ENCODE data around the gene SMARCAD1.
"Not testable (repeated sequence)": the region's sequence is repeated elsewhere in the genome, so short reads cannot be mapped to it uniquely, and the experiment has no call there.

SMARCAD1 gene

GRCh38 chr4:94334476-94334875, 126.8 kb downstream of the SMARCAD1 start:
- Histone ChIP-seq H2BK5ac (ENCODE audit: low read depth, low read length, poor library complexity, severe bottlenecking) (no peak overlapping the region), H4K8ac (ENCODE audit: low read length) (no peak overlapping the region), H3K4ac (ENCODE audit: low read depth in 1 of 2, low read length in 2 of 2) (no peak overlapping the region), H2AK5ac (ENCODE audit: low read length, severe bottlenecking) (no peak overlapping the region), H2AFZ (ENCODE audit: low read depth, low read length) (no peak overlapping the region), H2BK15ac (ENCODE audit: low read depth, poor library complexity, severe bottlenecking) (no peak overlapping the region), H3K27ac (ENCODE audit: low read length, poor library complexity, severe bottlenecking) (no peak overlapping the region), H3K36me3 (ENCODE audit: control insufficient read depth in 1 of 2, insufficient read depth in 2 of 2, low read depth in 1 of 2, low read length in 2 of 2) (no peaks in the 10 kb centered on the region), H3K4me3 (ENCODE audit: insufficient read depth in 1 of 2, low read depth in 1 of 2, low read length in 2 of 2) (no peak overlapping the region), H3K4me1 (ENCODE audit: control insufficient read depth, insufficient read depth, low read depth, low read length) (no peaks in the 10 kb centered on the region), H3K23ac (ENCODE audit: low read length in 2 of 2) (no peak overlapping the region), H3K14ac (ENCODE audit: low read length in 2 of 2) (no peak overlapping the region), H3K18ac (ENCODE audit: low read depth in 1 of 2, low read length in 2 of 2) (no peak overlapping the region), H4K91ac (ENCODE audit: low read length) (no peak overlapping the region), H3K4me2 (ENCODE audit: low read length, poor library complexity, severe bottlenecking) (no peak overlapping the region), H2BK120ac (ENCODE audit: low read depth, low read length) (no peak overlapping the region), H3K9me3 (ENCODE audit: control insufficient read depth, low read length) (no peaks in the 10 kb centered on the region), H3K9ac (ENCODE audit: low read length) (peak overlapping the region; percentile 27), H3K79me1 (replicated peaks; ENCODE audit: low read length, poor library complexity, severe bottlenecking) (no peaks in the 10 kb centered on the region), H3K27me3 (ENCODE audit: control insufficient read depth in 1 of 2, insufficient read depth in 1 of 2, low read length in 2 of 2) (no peaks in the 10 kb centered on the region), H2BK12ac (ENCODE audit: low read length in 2 of 2) (no peak overlapping the region)
- no CpG with 5 or more reads among the region's 2 CpGs for WGBS
- no peak for DNase-seq

- H3K36me3 ChIP-seq (ENCODE audit: control insufficient read depth in 1 of 2, insufficient read depth in 2 of 2, low read depth in 1 of 2, low read length in 2 of 2), result no peaks in the 10 kb centered on the region
- no peak overlapping the region for H3K23ac ChIP-seq (ENCODE audit: low read length in 2 of 2)
- no peak overlapping the region for H2BK12ac ChIP-seq (ENCODE audit: low read length in 2 of 2)
- no peak overlapping the region for H4K91ac ChIP-seq (ENCODE audit: low read length)
- no peaks in the 10 kb centered on the region for H3K4me1 ChIP-seq (ENCODE audit: control insufficient read depth, insufficient read depth, low read depth, low read length)
- H4K8ac ChIP-seq (ENCODE audit: low read length), result no peak overlapping the region
- no peak overlapping the region for H2AK5ac ChIP-seq (ENCODE audit: low read length, severe bottlenecking)
- 94% methylated on average over 2 of the region's 3 CpGs for WGBS
- H3K4me2 ChIP-seq (ENCODE audit: low read length, poor library complexity, severe bottlenecking), result no peak overlapping the region
- H3K9ac ChIP-seq (ENCODE audit: low read length), result no peak overlapping the region
- no peak overlapping the region for H2BK5ac ChIP-seq (ENCODE audit: low read depth, low read length, poor library complexity, severe bottlenecking)
- no peaks in the 10 kb centered on the region for H3K79me1 ChIP-seq (replicated peaks; ENCODE audit: low read length, poor library complexity, severe bottlenecking)
- no peak overlapping the region for H3K4ac ChIP-seq (ENCODE audit: low read depth in 1 of 2, low read length in 2 of 2)
- no peak overlapping the region for H3K27ac ChIP-seq (ENCODE audit: low read length, poor library complexity, severe bottlenecking)
- no peak overlapping the region for H3K18ac ChIP-seq (ENCODE audit: low read depth in 1 of 2, low read length in 2 of 2)
- no peak overlapping the region for H3K4me3 ChIP-seq (ENCODE audit: insufficient read depth in 1 of 2, low read depth in 1 of 2, low read length in 2 of 2)
- no peak overlapping the region for H3K14ac ChIP-seq (ENCODE audit: low read length in 2 of 2)
- H3K27me3 ChIP-seq (ENCODE audit: control insufficient read depth in 1 of 2, insufficient read depth in 1 of 2, low read length in 2 of 2), result no peaks in the 10 kb centered on the region
- no peak overlapping the region for H2BK120ac ChIP-seq (ENCODE audit: low read depth, low read length)
- no peak overlapping the region for H2AFZ ChIP-seq (ENCODE audit: low read depth, low read length)
- H3K9me3 ChIP-seq (ENCODE audit: control insufficient read depth, low read length), result no peaks in the 10 kb centered on the region
- no peak overlapping the region for H2BK15ac ChIP-seq (ENCODE audit: low read depth, poor library complexity, severe bottlenecking)
- no peak for DNase-seq
Observed at GRCh38 chr4:94334962-94335361, 127.3 kb downstream of the SMARCAD1 start.

GRCh38 chr4:94336303-94336702, 128.6 kb downstream of the SMARCAD1 start:
- Histone ChIP-seq H3K18ac (ENCODE audit: low read depth in 1 of 2, low read length in 2 of 2) (no peak overlapping the region), H3K4ac (ENCODE audit: low read depth in 1 of 2, low read length in 2 of 2) (no peak overlapping the region), H3K14ac (ENCODE audit: low read length in 2 of 2) (no peak overlapping the region), H2AK5ac (ENCODE audit: low read length, severe bottlenecking) (no peak overlapping the region), H4K8ac (ENCODE audit: low read length) (no peak overlapping the region), H3K36me3 (ENCODE audit: control insufficient read depth in 1 of 2, insufficient read depth in 2 of 2, low read depth in 1 of 2, low read length in 2 of 2) (no peaks in the 10 kb centered on the region), H2AFZ (ENCODE audit: low read depth, low read length) (no peak overlapping the region), H2BK120ac (ENCODE audit: low read depth, low read length) (no peak overlapping the region), H3K27ac (ENCODE audit: low read length, poor library complexity, severe bottlenecking) (no peak overlapping the region), H2BK12ac (ENCODE audit: low read length in 2 of 2) (no peak overlapping the region), H3K9ac (ENCODE audit: low read length) (no peak overlapping the region), H3K4me1 (ENCODE audit: control insufficient read depth, insufficient read depth, low read depth, low read length) (no peaks in the 10 kb centered on the region), H3K4me3 (ENCODE audit: insufficient read depth in 1 of 2, low read depth in 1 of 2, low read length in 2 of 2) (no peak overlapping the region), H3K23ac (ENCODE audit: low read length in 2 of 2) (no peak overlapping the region), H2BK15ac (ENCODE audit: low read depth, poor library complexity, severe bottlenecking) (no peak overlapping the region), H4K91ac (ENCODE audit: low read length) (no peak overlapping the region), H3K27me3 (ENCODE audit: control insufficient read depth in 1 of 2, insufficient read depth in 1 of 2, low read length in 2 of 2) (no peaks in the 10 kb centered on the region), H3K79me1 (replicated peaks; ENCODE audit: low read length, poor library complexity, severe bottlenecking) (no peaks in the 10 kb centered on the region), H3K9me3 (ENCODE audit: control insufficient read depth, low read length) (no peaks in the 10 kb centered on the region), H2BK5ac (ENCODE audit: low read depth, low read length, poor library complexity, severe bottlenecking) (no peak overlapping the region), H3K4me2 (ENCODE audit: low read length, poor library complexity, severe bottlenecking) (no peak overlapping the region)
- DNase-seq, result no peak
- WGBS, result 100% methylated on average over 1 of the region's 3 CpGs

DNA sequence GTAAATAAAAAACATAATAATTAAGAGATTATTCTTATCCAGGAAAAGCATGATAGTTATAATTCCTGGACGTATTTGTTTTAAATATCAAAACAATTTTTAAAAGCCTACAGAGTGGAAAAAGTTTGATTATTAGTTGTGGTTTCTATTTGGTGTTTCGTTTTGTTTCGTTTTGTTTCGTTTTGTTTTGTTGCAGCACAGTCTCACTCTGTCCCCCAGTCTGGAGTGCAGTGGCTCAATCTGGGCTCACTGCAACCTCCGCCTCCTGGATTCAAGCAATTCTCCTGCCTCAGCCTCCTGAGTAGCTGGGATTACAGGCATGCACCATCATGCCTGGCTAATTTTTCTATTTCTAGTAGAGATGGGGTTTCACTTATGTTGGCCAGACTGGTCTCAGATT, 129.1 kb downstream of the SMARCAD1 start:
- not testable (repeated sequence) for H2AFZ ChIP-seq (ENCODE audit: low read depth, low read length); H3K14ac ChIP-seq (ENCODE audit: low read length in 2 of 2); H4K8ac ChIP-seq (ENCODE audit: low read length); H3K23ac ChIP-seq (ENCODE audit: low read length in 2 of 2); H3K4me1 ChIP-seq (ENCODE audit: control insufficient read depth, insufficient read depth, low read depth, low read length); H2BK12ac ChIP-seq (ENCODE audit: low read length in 2 of 2); H4K91ac ChIP-seq (ENCODE audit: low read length); H3K4me2 ChIP-seq (ENCODE audit: low read length, poor library complexity, severe bottlenecking); H2AK5ac ChIP-seq (ENCODE audit: low read length, severe bottlenecking); H2BK5ac ChIP-seq (ENCODE audit: low read depth, low read length, poor library complexity, severe bottlenecking); H3K4me3 ChIP-seq (ENCODE audit: insufficient read depth in 1 of 2, low read depth in 1 of 2, low read length in 2 of 2); H3K27ac ChIP-seq (ENCODE audit: low read length, poor library complexity, severe bottlenecking); H2BK15ac ChIP-seq (ENCODE audit: low read depth, poor library complexity, severe bottlenecking); DNase-seq; H3K4ac ChIP-seq (ENCODE audit: low read depth in 1 of 2, low read length in 2 of 2); H3K36me3 ChIP-seq (ENCODE audit: control insufficient read depth in 1 of 2, insufficient read depth in 2 of 2, low read depth in 1 of 2, low read length in 2 of 2); H3K79me1 ChIP-seq (replicated peaks; ENCODE audit: low read length, poor library complexity, severe bottlenecking); H2BK120ac ChIP-seq (ENCODE audit: low read depth, low read length); H3K9me3 ChIP-seq (ENCODE audit: control insufficient read depth, low read length); H3K18ac ChIP-seq (ENCODE audit: low read depth in 1 of 2, low read length in 2 of 2); H3K9ac ChIP-seq (ENCODE audit: low read length); H3K27me3 ChIP-seq (ENCODE audit: control insufficient read depth in 1 of 2, insufficient read depth in 1 of 2, low read length in 2 of 2)
- WGBS, result 93% methylated on average over 5 of the region's 5 CpGs
